DMS53 (cell line): ENCODE measurements around the gene UNC5A.

Experiments used
- DNase-seq: peaks from one replicate; lab custom pipeline; 2025; lab: John Stamatoyannopoulos, UW

Gene UNC5A

GRCh38 chr5:176781638-176782570 lies 28.5 kb upstream of the UNC5A start:
- no peak for DNase-seq

DNA sequence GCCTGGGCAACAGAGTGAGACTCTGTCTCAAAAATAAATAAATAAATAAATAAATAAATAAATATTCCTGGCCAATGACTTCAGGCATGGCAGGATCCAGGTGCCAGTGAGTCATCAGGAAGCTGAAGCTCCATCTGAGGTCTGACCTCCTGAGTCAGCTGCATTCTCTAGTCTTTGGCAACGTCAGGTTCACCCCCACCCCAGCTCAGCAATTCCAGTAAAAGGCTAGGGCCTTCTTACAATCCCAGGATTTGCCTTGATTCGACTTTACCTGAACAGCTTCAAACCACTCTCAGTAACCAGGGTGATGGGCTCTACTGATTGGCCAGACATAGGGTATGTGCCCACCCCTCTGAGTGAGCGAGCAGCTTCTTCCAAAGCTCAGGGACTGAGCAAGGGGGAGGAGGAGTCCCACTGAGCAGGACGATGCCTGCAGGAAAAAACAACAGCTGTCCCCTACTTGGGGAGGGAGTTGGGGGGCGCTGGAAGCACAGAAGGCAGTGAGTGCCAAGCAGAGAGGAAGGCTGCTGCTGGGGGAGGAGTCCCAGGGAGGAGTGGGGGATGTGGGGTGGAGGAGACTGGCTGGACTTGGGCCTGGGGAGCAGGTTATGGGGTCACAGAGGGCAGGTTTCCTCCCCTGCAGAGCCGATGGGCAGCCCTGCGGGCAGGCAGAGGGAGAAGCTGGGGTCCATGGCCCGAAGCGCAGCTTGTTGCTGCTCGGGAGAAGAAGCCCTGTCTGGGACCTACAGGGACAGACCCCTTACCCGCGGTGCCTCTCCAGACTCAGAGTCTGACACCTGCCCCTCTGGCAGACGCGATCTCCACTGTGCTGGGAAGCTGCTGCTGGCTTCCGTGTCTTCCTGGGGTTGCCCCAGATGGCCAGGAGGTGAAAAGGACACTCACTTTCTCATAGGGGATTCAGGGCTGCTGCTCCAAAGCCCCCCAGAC lies 25.9 kb upstream of the UNC5A start:
- peak; percentile 88 for DNase-seq

GRCh38 chr5:176785184-176786145 lies 24.9 kb upstream of the UNC5A start:
- DNase-seq, result no peak

DNA sequence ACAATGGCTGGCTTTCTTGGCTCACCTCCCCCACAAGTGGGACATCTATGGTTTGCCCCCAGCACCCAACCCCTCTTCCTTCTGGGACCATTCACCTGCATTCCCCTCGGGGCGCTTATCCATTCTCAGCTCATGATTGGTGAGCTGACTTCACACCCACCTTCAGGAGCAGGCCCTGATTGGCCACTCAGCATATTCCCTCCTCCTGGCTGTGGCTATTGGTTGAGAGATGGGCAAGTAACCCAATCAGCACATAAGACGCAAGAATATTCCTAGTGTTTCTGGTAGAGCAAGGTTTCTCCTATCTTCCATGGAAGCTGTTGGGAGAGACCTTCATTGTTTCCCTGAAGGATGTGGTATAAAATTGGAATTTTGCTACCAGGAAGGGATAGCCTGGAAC lies 22.7 kb upstream of the UNC5A start:
- no peak for DNase-seq

DNA sequence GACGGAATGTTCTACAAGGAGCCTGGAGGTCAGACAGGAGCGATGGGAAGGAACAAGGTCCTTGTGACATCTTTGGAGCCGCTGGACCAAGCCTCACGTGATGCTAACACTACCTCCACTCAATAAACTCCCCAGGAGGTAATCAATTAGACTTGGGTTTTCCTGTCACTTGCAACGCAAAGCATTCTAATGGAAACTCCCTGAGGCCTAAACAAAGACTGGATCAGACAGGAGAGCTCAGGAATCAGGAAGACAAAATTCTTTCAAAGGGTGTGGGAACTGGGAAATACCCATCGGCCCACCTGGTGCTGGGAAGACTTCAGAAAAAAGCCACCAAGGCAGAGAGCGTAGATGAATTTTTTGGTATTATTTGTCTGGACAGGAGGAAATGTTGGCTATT lies 22.3 kb upstream of the UNC5A start:
- DNase-seq, result no peak

DNA sequence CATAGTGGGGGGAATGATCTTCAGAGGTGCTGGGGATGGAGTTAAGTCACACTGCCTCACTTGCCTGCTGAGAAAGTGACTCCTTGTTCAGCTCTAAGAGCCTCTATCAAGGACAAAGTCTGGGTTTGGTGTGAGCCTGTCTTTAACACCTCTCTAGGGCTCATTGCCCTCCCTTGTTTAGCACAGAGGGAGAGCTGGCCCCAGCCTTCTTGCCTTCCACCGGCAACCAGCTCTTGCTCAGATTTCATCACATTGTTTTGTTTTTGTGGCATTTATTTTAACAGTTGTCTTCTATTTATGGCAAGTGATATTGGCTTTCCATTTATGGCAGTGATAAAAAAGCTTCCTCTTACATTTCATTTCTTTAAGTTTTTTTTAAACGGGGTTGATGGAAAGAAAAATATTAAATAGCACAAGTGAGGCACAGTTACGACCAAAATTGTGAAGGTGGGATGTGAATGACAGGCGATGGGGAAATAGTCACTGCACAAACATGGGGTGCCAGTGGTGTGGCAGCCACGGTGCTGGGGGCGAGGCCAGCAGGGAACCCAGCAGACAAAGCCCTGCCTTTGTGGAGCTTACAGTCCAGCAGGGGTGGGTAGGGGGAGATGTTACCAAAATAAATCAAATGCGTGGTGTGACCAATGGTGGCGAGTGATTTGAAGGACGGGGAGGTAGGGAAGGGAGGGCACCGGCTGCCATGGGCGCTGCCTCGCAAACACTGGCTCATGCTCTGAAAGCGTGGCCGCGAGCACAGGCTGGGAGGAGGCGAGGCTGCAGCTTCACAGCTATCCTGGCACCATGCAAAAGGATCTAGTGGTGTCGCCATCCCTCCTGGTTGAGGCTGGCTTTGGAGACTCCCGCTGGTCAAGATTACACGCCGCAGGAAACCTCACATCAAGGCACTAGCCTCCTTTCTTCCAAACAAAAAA lies 21.2 kb upstream of the UNC5A start:
- peak; percentile 47 for DNase-seq

DNA sequence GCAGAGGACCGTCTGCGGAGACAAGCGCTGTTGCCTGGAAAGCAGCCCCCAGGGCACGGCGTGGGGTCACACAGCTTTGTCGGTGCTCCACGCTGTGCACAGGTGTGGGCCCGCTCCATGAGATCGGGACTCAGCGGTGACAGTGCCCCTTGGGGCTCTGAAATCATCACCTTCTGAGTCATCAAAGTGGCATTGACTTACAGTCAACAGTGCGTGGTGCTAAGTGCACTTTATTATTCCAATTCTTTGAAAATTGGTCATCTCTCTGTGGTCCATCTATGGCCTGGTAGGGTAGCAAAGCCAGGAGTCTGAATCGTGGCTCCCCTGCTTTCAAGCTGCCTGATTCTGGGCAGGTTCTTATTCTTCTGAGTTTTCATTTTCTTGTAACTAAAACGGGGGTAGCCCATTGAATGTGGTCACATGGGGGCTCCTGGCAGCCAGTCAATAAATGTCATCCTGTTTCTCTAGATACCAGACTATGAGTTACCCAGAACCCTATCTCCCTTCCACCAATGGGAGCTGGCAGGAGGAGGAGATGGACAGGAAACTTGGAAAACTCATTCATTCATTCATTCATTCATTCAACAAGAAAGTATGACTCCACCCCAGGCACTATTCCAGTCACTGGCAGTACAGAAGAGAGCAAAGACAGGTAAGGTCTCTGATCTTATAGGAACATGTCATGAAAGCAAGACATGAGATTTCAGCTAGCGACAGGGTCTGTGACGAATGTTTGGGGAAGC lies 20.3 kb upstream of the UNC5A start:
- DNase-seq, result peak; percentile 64

DNA sequence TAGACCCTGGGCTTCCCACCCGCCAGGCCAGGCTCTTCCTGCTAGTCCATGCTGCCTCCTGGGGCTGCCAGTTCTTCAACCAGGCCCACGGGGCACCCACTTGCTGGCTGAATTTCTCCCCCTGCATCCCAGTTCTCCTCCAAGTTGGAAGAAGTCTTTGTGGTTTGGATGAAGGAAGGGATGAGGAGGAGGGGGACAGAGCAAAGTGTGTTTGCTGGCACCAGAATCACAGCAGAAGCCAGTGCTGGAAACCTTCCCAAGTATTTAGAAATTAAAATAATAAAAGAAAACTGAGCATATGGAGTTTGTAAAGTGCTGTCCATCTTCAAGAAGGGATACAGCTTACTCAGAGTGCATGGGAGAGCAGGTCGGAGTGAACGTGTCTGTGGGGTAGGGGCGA lies 19.4 kb upstream of the UNC5A start:
- DNase-seq, result no peak

DNA sequence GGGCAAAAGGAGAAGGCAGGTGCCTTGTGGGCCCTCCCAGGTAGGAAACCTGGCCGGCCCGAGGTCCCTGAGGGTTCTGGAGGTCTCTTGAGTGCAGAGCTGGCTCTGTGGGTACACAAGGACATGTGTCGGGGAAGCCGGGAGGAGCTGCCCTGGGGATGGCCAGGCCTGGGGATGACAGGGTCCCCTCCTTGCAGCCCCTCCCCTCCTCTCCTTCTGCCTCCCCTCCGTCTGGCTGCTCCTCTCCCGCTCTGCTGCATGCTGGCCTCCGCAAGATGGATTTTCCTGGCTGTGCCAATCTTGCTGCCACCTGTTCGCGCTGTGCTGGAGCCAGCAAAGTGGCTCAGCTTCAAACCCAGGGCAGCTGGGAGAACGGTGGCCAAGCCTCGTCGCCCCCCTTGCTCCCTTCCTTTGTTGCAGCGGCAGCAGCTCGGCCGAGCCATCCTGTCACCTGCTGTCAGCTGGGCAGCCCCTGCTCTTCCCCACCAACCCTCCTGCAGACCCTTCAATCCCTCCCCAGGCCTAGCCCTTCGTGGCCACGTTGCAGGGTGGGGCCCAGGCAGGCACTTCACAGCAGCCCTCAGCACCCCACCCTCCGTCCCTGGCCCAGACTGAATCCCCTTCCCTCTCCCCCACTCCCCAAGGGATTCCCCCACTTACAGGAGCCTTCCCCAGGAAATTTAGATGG lies 17.6 kb upstream of the UNC5A start:
- no peak for DNase-seq

GRCh38 chr5:176793343-176793699 lies 17.0 kb upstream of the UNC5A start:
- no peak for DNase-seq

- no peak for DNase-seq
Observed at GRCh38 chr5:176793736-176794135, 16.6 kb upstream of the UNC5A start.

DNA sequence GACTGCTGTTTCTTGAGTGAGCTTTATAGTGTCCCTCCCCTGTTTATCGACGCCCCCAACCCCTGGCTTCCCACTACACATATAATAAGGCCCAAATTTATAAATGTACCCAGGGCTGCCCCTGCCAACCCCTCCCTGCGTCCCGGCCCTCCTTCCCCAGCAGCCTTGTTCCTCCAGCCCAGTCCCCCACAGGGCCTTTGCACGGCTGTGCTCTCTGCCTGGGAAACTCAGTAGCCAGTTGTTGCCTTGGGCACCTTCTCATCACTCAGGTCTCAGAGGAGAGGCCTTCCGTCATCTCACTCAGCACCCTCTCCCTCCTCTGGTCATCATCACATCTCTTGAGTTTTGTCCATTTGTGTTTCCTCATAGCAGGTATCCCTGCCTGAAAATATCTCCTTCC lies 15.8 kb upstream of the UNC5A start:
- DNase-seq, result no peak

DNA sequence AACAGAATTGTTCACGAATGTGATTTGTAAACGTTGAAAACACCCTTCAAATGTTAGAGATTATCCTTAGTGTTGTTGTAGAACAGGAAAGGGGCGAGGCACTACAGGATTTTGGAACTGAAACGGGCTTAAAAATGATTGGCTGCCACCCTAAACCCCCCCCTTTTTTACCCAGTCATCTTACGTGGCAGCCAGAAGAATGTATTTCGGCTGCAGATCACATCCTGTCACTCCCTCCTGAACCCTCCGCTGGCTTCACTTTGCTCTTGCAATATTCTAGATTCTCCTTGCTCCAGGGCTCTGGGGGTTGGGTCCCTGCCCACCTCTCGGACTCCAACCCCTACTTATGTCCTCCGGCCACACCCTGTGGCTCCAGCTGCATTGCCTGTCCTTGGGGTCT lies 13.9 kb upstream of the UNC5A start:
- no peak for DNase-seq

DNA sequence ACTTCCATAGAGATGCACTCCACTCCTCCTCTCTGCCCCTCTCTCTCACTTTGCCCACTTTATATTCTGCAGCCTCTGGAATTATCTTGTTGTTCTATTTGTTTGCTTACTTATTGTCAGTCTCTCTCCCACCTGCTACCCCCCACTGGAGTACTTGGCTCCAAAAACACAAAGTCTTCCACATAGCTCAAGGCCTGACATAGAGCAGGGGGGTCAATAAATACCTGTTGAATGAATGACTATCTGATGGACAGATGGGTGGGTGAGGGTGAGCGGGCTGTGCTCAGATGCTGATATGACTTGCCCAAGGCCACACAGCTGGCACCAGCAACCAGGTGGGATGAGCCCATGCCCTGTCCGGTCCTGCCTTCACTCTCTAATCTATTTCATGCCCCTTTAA lies 13.4 kb upstream of the UNC5A start:
- DNase-seq, result no peak

DNA sequence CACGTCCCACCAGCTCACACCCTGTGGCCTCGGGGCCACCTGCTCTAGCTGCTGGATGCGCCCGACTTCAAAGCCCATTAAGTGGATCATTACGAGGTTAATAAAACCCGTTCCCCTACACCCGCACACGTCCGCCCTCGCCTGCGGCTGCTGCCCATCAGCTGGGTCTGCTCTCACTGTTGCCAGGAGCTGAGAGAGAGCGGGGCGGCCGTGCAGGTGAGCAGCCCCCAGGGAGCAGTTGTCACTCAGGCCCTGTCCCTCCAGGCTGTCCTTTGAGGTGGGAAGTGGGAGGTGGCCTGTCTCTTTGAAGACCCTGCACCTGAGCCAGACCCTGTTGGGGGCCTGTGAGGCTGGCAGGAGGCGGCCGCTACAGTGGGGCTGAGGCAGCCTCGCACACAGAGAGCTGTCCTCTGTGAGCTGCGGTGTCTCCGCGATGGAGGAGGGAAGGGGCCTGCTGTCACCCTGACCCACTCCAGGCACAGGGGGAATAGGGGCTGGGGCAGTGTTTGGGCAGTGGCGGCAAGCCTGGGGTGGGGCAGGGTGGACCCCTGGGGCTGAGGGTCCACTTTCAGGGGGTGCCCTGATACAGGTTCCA lies 12.8 kb upstream of the UNC5A start:
- no peak for DNase-seq

DNA sequence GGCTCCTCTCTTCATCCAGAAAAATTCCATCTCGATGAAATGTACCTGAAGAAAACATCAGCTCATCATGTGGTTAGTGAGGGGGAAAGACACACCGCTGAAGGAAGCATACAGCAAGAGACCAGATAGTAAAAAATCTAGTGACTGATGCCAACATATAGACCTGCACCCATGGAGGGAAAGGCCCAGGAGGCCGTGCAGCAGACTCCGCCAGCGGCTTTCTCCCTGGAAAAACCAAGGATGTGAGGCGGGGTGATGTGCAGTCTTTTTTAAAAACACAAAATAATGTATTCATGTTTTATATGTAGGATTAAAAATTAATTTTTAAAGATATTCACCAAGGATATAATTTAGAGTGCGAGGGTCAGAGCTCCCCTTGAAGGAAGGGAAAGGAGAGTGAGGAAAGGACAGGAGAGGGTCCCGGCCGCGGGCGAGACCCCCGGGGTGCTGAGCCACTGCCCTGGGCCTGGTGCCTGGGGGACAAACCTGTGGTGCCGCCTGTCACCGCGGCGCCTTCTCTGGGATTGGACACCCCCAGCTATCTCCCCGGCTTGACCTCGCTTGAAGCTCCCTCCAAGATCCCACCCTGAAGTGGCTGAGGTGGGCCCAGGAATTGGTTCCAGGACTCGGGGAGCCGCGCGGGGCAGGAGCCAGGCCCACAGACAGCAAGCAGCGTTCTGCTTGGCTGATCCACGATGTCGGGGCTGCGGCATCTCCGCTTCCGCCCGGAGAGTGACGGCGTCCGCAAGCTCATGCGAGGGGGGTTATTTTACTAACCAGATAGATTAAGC lies 12.1 kb upstream of the UNC5A start:
- DNase-seq, result no peak

DNA sequence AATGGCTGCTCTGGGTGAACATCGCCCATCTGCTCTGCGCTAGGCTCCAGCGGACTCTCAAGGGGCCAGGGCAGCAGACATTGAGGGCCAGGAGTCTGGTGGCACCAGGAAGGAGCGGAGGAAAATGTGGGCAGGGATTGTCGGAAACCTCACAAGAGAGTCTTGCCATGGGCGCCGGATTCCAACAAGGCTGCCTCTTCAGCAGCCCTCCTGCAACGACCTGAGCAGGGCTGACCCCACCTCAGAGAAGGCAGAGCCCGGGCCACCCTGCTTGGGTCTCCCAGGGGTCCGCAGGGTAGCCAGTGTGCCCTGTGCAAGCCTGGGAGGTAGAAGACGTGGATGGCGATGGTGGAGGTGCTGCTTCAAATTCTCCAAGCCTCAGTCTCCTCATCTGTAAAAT lies 11.4 kb upstream of the UNC5A start:
- DNase-seq, result no peak

DNA sequence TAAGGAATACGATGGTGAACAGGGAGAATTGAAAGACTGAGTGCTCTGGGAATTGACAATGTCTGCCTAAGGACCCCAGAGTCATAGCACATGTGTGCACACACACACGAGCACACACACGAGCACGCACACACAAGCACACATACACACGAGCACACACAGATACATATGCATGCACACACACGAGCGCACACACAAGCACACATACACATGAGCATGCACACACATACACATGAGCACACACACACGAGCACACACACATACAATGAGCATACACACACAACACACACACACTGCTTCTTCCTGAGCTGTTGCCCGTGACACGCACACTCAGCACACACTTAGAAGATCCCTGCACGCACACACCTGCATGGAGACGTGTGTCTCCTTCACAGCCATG lies 10.9 kb upstream of the UNC5A start:
- no peak for DNase-seq
